Neural cell (in vitro differentiated cells): ENCODE measurements around the gene TDRD6. TPM values are rescaled to one million over a fixed set of nuclear protein-coding genes. Genes with fewer than 3 reads are reported as not detected.
A peak's percentile ranks its signal among the peaks of the same experiment; 100 is the strongest.

Experiments used
- H2AFZ ChIP-seq: fragments of 200-600, 300-800 bp; sonication (generic), shearing (Covaris generic); 2 replicates; pipeline ENCODE4 v1.6.0; 2014; ENCODE audit warnings: low read depth, mild to moderate bottlenecking, antibody characterized with exemption, low read length, moderate library complexity
- H3F3A ChIP-seq: fragments of 200-600 bp; shearing (Covaris generic); 2 replicates; pipeline ENCODE4 v1.6.1; 2016; ENCODE audit warnings: mild to moderate bottlenecking, moderate library complexity, mixed read lengths, antibody characterized with exemption, low read length; ENCODE audit not compliant: insufficient read depth, poor library complexity, severe bottlenecking
- H3K27ac ChIP-seq: fragments of 200-600, 300-800 bp; sonication (generic), shearing (Covaris generic); 2 replicates; pipeline ENCODE4 v1.5.1; 2014; ENCODE audit warnings: mild to moderate bottlenecking, low read length, moderate library complexity
- H3K27me3 ChIP-seq: fragments of 300-800, 200-600 bp; sonication (generic), shearing (Covaris generic); 2 replicates; pipeline ENCODE4 v1.6.0; 2014; ENCODE audit warnings: mild to moderate bottlenecking, low read depth, low read length, moderate library complexity; ENCODE audit not compliant: insufficient read depth
- H3K36me3 ChIP-seq: fragments of 300-800, 200-600 bp; sonication (generic), shearing (Covaris generic); 2 replicates; pipeline ENCODE4 v1.5.1; 2014; ENCODE audit warnings: mild to moderate bottlenecking, antibody characterized with exemption, low read length, moderate library complexity; ENCODE audit not compliant: insufficient read depth
- H3K4me2 ChIP-seq: fragments of 300-800, 200-600 bp; sonication (generic), shearing (Covaris generic); 2 replicates; pipeline ENCODE4 v1.6.0; 2014; ENCODE audit warnings: mild to moderate bottlenecking, low read length
- H3K4me3 ChIP-seq: fragments of 300-800, 200-600 bp; sonication (generic), shearing (Covaris generic); 2 replicates; pipeline ENCODE4 v1.5.1; 2014; ENCODE audit warnings: mild to moderate bottlenecking, low read length, moderate library complexity
- H3K79me2 ChIP-seq: fragments of 200-600 bp; shearing (Covaris generic); replicated peaks from 2 replicates; pipeline ENCODE4 v1.6.0; 2014; ENCODE audit warnings: mild to moderate bottlenecking, low read length, moderate library complexity; ENCODE audit not compliant: insufficient read depth
- H3K9ac ChIP-seq: fragments of 300-800, 200-600 bp; sonication (generic), shearing (Covaris generic); 2 replicates; pipeline ENCODE4 v1.6.1; 2016; ENCODE audit warnings: mild to moderate bottlenecking, low read length, mixed read lengths
- H3K9me2 ChIP-seq: fragments of 200-600 bp; shearing (Covaris generic); 2 replicates; pipeline ENCODE4 v1.6.1; 2016; ENCODE audit warnings: mild to moderate bottlenecking, low read length, mixed read lengths; ENCODE audit not compliant: insufficient read depth
- H3K9me3 ChIP-seq: fragments of 200-600, 300-800 bp; sonication (generic), shearing (Covaris generic); 2 replicates; pipeline ENCODE4 v1.6.1; 2016; ENCODE audit warnings: mild to moderate bottlenecking, mixed run types, low read length, moderate library complexity, mixed read lengths
- H4K20me1 ChIP-seq: fragments of 200-600 bp; shearing (Covaris generic); 2 replicates; pipeline ENCODE4 v1.6.1; 2016; ENCODE audit warnings: mild to moderate bottlenecking, mixed run types; ENCODE audit not compliant: insufficient read depth
- EP300 ChIP-seq: fragments of 450-650 bp; conservative IDR thresholded peaks from 2 replicates; pipeline ENCODE4 v1.6.1; 2014; ENCODE audit warnings: antibody characterized with exemption, mild to moderate bottlenecking, moderate library complexity; ENCODE audit not compliant: poor library complexity, severe bottlenecking
- EZH2 ChIP-seq: fragments of 200-600, 300-800 bp; shearing (Covaris generic), sonication (generic); IDR thresholded peaks from 2 replicates; pipeline ENCODE4 v1.6.1; 2014; ENCODE audit warnings: antibody characterized with exemption, low read length, borderline replicate concordance, mild to moderate bottlenecking; ENCODE audit not compliant: insufficient read depth, poor library complexity, severe bottlenecking
- MXI1 ChIP-seq: fragments of 450-650 bp; conservative IDR thresholded peaks from 2 replicates; pipeline ENCODE4 v1.6.1; 2014; ENCODE audit warnings: antibody characterized with exemption, mild to moderate bottlenecking; ENCODE audit not compliant: poor library complexity, severe bottlenecking
- POLR2AphosphoS5 ChIP-seq: IDR thresholded peaks from 2 replicates; pipeline ENCODE4 v1.6.1; 2012
- RAD21 ChIP-seq: fragments of 450-650 bp; conservative IDR thresholded peaks from 2 replicates; pipeline ENCODE4 v1.6.1; 2014; ENCODE audit warnings: antibody characterized with exemption, mild to moderate bottlenecking, moderate library complexity
- SMC3 ChIP-seq: fragments of 450-650 bp; conservative IDR thresholded peaks from 2 replicates; pipeline ENCODE4 v1.6.1; 2014; ENCODE audit warnings: antibody characterized with exemption, mild to moderate bottlenecking, moderate library complexity; ENCODE audit not compliant: poor library complexity
- TAF1 ChIP-seq: IDR thresholded peaks from 2 replicates; pipeline ENCODE4 v1.6.1; 2012; ENCODE audit warnings: low read depth
- polyA plus RNA-seq: library from polyadenylated mRNA; depleted of rRNA; stranded (reverse); fragments of >200 nt; gene quantifications from 2 replicates; pipeline ENCODE4 v1.2.3, GENCODE V29; 2014
- TF ChIP-seq, protein P1 (sequence below): IDR thresholded peaks from 2 replicates; pipeline ENCODE4 v1.6.1; 2012; ENCODE audit warnings: borderline replicate concordance
- TF ChIP-seq, protein P2 (sequence below): fragments of 450-650 bp; IDR thresholded peaks from 2 replicates; pipeline ENCODE4 v1.5.1; 2014; ENCODE audit warnings: antibody characterized with exemption, mild to moderate bottlenecking, moderate library complexity; ENCODE audit not compliant: poor library complexity, severe bottlenecking

Gene TDRD6
- polyA plus RNA-seq, 1 donor from 2014 or later = 0.92 TPM

- Histone ChIP-seq H4K20me1 (no peaks in the 10 kb centered on the region), H3K4me3 (no peak overlapping the region), H3K4me2 (no peak overlapping the region), H2AFZ (no peak overlapping the region), H3K9ac (no peak overlapping the region), H3K9me2 (no peaks in the 10 kb centered on the region), H3K27me3 (no peaks in the 10 kb centered on the region), H3K36me3 (no peaks in the 10 kb centered on the region), H3K27ac (no peak overlapping the region), H3F3A (no peaks in the 10 kb centered on the region), H3K9me3 (no peaks in the 10 kb centered on the region), H3K79me2 (no peaks in the 10 kb centered on the region)
- TF ChIP-seq SMC3 (no peak), POLR2AphosphoS5 (peak; percentile 86), RAD21 (no peak), EP300 (peak; percentile 99), TAF1 (no peak)
- TF ChIP-seq, protein P1, sequence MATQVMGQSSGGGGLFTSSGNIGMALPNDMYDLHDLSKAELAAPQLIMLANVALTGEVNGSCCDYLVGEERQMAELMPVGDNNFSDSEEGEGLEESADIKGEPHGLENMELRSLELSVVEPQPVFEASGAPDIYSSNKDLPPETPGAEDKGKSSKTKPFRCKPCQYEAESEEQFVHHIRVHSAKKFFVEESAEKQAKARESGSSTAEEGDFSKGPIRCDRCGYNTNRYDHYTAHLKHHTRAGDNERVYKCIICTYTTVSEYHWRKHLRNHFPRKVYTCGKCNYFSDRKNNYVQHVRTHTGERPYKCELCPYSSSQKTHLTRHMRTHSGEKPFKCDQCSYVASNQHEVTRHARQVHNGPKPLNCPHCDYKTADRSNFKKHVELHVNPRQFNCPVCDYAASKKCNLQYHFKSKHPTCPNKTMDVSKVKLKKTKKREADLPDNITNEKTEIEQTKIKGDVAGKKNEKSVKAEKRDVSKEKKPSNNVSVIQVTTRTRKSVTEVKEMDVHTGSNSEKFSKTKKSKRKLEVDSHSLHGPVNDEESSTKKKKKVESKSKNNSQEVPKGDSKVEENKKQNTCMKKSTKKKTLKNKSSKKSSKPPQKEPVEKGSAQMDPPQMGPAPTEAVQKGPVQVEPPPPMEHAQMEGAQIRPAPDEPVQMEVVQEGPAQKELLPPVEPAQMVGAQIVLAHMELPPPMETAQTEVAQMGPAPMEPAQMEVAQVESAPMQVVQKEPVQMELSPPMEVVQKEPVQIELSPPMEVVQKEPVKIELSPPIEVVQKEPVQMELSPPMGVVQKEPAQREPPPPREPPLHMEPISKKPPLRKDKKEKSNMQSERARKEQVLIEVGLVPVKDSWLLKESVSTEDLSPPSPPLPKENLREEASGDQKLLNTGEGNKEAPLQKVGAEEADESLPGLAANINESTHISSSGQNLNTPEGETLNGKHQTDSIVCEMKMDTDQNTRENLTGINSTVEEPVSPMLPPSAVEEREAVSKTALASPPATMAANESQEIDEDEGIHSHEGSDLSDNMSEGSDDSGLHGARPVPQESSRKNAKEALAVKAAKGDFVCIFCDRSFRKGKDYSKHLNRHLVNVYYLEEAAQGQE = no peak
Measured at GRCh38 chr6:46661483-46661882, 26.2 kb upstream of the TDRD6 start.

GRCh38 chr6:46667377-46667776 is 20.3 kb upstream of the TDRD6 start:
- Histone ChIP-seq H4K20me1 (no peaks in the 10 kb centered on the region), H3K79me2 (no peaks in the 10 kb centered on the region), H3K36me3 (no peaks in the 10 kb centered on the region), H3K4me2 (no peak overlapping the region), H3K4me3 (no peak overlapping the region), H3K27me3 (no peaks in the 10 kb centered on the region), H3K9me2 (no peaks in the 10 kb centered on the region), H3F3A (no peaks in the 10 kb centered on the region), H2AFZ (no peak overlapping the region), H3K9ac (no peak overlapping the region), H3K9me3 (no peaks in the 10 kb centered on the region), H3K27ac (no peak overlapping the region)
- TF ChIP-seq SMC3 = no peak
- TF ChIP-seq EP300 = no peak
- no peak for TF ChIP-seq TAF1
- no peak for TF ChIP-seq RAD21
- no peak for TF ChIP-seq POLR2AphosphoS5
- TF ChIP-seq, protein P2, sequence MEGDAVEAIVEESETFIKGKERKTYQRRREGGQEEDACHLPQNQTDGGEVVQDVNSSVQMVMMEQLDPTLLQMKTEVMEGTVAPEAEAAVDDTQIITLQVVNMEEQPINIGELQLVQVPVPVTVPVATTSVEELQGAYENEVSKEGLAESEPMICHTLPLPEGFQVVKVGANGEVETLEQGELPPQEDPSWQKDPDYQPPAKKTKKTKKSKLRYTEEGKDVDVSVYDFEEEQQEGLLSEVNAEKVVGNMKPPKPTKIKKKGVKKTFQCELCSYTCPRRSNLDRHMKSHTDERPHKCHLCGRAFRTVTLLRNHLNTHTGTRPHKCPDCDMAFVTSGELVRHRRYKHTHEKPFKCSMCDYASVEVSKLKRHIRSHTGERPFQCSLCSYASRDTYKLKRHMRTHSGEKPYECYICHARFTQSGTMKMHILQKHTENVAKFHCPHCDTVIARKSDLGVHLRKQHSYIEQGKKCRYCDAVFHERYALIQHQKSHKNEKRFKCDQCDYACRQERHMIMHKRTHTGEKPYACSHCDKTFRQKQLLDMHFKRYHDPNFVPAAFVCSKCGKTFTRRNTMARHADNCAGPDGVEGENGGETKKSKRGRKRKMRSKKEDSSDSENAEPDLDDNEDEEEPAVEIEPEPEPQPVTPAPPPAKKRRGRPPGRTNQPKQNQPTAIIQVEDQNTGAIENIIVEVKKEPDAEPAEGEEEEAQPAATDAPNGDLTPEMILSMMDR = no peak
- no peak for TF ChIP-seq MXI1
- no peak for TF ChIP-seq EZH2
- TF ChIP-seq, protein P1 = no peak
